Stimulated activated CD8-positive, alpha-beta memory T cell treated with anti-CD3 and anti-CD28 coated beads, Interleukin-2, amount 100 ng/mL, for 48 hours (primary cell): Measurements from ENCODE around the gene ACYP1.

Experiments
- DNase-seq, 2 donors: peaks; one replicate each; pipeline ENCODE4 v3.0.0-alpha.2; 2020; ENCODE audit warnings: low read depth in 2 of 2

ACYP1 gene

DNA sequence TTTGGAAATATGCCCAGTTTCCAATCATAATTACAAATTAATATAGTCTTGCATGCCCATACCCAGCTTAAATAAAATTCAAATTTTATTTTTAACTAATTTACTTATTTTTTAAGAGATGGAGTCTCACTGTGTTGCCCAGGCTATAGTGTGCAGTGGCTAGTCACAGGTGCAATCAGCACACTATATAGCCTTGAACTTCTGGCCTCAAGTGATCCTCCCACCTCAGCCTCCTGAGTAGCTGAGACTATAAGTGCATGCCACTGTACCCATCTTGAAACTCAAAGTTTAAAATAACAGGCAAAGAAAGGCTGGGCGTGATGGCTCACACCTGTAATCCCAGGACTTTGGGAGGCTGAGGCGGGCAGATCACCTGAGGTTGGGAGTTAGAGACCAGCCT is 22.9 kb downstream of the ACYP1 start:
- no peak for DNase-seq

DNA sequence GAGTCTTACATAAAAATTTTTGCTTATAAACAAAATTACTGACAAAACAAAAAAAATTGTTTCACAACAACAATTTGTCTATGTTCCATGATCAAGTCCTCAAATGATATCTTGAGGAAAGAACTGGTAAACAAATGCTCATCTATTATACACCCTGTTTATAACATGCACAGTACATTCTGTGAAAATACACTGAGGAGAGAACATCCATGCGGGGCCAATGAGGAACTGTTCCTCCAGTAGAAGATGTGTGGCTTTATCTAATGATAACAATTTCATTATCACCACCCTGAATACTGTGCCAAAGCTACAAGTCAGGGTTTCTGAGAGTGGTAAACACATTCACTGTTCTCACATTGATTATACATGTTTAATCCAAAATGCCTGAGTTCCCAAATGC is 23.3 kb downstream of the ACYP1 start:
- DNase-seq = no peak

DNA sequence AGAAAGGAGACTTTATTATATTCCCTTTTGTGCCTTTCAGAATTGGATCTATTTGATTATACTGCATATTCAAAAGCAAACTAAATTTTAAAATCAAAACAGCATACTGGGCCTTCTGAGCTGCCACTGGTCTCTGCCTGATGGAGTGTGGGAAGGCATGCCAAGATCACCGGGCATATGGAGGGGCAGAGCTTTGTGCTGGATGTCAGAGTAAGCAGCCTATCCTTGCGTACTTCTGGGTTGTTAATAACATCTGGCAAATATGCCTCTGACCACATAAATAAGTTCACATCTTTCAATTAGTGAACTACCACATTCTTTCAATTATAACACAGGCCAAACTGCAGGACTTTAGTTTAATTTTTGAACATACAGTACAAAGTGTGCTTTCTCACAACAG is 30.9 kb downstream of the ACYP1 start:
- no peak for DNase-seq

DNA sequence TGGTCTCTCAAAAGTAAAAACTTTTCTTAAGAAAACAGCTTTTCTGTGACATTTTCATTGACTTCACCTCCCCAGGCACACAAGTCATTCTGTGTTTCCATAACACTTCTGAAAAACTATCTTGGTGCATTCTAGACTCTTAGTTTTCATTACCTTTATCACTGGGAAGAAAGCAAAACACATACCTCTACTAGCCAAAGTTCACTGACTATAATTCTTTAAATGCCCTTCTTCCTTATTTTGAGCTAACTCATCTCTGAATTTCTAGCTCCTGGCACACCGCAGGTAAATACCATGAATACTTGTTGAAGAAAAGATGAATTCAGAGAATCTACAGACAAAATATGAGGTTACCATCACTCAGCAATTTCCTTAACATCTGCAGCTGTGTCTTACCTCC is 33.7 kb downstream of the ACYP1 start:
- DNase-seq = no peak

DNA sequence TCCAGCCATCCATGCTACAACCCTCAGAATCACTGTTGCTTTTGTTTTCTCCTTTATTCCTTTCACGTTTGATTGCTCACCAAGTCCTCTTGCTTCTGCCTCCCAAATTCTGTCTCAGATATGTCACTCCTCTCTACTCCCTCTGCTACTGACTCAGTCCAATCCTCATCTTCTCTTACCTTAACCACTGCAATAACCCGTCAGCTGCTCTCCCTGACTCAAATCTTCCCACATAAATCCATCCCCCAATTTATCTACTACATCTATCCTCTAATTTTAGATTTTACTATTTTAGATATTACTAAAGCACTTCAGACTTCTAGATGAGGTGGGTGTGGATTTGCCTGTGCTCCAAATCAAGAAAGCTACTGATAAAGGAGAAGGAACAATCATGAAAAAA is 37.9 kb downstream of the ACYP1 start:
- DNase-seq = no peak

DNA sequence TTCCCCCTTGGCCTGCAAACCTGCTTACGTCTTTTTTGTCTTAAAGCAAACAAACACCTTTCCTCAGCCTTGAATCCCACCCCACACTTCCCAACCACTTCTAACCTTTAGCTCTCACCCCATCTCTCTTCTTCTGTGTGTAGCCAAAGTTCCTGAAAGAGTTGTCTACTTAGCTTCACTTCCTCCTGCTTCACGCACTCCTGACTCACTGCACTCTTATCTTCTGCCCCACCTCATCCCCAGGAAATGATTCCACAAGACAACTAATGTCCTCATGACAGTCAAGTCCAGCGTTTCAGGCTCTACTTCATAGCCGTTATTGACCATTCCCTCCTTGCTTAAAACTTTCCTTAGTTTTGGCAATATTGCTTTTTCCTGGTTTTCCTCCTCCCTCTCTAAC is 38.7 kb downstream of the ACYP1 start:
- no peak for DNase-seq

DNA sequence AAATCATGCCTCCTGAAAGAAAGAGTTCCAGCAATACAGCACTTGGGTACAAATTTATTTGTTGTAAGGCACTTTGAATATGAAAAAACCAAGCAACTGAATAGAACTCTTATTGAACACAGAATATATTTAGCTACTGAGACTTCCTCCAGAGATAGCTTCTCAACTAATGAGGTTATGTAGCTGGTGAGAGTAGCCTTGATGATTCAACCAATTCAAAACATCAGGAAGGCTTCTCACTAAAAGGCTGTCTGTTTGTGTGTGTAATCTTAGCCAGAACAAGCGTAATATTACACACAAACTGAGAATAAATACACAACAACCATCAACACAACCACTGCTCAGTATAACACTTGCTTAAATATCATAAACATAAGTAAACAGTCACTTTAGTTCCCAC is 40.7 kb downstream of the ACYP1 start:
- DNase-seq = no peak

DNA sequence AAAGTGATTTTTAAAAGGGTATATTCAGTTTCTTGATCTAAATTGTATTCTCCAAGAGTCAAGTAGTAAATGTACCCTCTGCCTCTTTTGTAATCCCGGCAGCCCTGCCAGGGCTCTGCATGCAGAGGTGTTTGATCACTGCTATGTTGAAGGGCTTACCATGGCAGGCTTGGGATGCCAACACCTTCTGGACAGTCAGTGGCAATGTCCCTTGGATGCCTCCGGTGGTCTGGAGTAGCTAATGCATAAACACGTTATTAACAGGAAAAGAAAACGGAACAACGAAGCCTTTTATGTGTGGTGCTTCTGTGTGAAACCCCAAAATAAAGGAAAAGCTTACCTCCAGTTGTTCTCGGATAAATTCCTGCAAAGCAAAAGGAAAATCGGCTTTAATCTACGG is 41.2 kb downstream of the ACYP1 start:
- no peak for DNase-seq

DNA sequence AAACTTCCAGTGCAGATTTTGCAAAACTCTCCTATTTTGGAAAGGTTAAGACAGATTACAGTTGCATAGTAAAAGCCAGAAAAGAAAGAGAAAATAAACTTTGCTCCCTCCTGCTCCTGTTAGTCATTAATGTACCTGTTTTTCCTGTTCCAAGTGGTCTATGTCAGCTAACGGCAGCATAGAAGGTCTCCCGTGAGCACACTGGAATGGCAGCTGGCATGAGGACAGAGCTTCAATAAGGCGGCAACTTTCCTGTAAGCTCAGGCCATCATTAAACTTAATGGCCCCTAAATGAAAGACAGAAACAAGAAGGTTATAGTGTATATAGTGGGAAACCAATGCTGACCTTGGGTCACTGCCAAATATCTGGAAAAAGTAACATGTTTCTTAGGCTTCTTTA is 45.1 kb downstream of the ACYP1 start:
- no peak for DNase-seq

DNA sequence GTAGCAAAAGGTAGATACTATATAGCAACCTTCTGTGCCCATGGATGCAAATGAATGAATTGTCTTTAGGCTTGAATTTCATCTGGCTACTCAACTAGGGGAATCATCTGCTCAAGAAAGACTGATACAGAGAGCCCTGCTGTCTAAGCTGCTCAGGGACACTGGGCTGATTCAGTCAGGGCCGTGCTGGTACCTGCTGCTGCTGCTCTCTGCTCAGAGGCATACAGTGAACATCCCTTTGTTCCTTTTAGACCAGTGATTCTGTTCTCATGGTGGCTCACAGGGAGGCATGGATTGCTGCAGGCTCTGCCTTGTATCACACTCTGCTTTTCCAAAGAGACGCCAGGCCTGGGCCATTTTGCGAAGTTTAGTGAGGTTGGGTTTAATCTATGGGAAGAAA is 47.0 kb downstream of the ACYP1 start:
- no peak for DNase-seq

DNA sequence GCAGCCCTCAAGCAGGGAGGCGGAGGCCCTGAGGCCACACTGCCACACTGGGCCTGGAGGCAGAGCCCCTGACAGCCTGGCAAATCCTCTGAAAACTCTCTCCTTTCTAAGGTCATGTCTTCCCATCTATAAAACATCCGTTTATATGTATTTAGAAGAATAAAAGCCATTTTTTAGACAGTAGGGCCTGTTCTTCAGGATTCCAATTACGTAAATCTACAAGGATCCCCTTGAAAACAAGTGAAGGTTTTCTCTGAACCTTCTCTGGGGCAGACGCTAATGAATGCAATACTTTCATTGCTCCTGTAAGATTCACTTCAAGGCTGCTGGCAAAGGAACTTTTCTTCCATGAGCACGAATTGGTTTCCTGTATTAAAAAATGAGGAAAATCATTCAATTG is 48.3 kb downstream of the ACYP1 start:
- no peak for DNase-seq

DNA sequence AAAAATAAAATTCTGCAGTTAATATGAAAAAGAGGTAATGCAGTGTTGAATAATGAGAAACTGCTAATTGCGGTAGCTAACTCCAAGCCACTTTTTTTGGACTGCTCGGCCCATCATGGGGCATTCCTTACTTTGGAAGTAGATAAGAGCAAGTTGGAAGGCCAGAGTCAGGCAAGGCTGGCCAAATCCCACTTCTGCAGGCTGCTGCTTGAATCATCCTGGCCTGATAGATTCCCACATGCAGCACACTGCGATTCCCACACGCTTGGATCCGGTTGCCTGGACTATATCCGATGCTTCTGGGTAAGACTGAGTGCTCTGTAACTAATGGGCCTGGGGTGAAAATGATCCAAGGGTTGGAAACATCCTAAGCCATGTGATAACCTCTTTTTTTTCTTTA is 50.5 kb downstream of the ACYP1 start:
- no peak for DNase-seq

DNA sequence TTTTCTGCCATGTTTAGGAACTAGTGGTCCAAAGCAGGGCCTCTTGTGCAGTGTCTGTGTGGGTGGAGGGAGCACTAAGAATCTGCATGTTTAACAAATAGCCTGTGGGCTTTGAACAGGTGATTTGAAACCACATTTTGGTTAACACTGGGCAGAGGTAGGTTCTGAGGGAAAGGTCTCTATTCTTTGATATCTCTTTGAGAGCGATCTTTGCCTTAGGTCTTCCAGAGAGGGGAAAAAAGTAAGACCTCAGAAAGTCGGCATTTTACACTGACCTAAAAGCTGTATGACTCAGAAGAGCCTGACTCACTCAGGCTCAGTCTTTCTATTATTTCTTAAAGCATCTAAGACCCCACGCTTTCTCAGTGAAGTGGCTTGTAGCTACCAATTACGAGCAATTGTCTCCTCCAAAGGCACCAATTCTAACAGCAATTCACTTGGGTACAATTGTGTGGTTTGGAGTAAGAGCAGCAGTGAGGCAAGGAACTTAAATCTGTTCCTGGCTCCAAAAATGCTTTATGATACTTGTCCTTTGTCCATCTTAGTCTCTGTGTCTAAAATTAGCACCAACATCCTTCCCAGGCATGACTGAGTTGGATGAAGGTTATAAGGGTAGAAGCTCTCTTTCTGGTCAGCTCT is 52.3 kb downstream of the ACYP1 start:
- peak; percentile 3 to 17 for DNase-seq

DNA sequence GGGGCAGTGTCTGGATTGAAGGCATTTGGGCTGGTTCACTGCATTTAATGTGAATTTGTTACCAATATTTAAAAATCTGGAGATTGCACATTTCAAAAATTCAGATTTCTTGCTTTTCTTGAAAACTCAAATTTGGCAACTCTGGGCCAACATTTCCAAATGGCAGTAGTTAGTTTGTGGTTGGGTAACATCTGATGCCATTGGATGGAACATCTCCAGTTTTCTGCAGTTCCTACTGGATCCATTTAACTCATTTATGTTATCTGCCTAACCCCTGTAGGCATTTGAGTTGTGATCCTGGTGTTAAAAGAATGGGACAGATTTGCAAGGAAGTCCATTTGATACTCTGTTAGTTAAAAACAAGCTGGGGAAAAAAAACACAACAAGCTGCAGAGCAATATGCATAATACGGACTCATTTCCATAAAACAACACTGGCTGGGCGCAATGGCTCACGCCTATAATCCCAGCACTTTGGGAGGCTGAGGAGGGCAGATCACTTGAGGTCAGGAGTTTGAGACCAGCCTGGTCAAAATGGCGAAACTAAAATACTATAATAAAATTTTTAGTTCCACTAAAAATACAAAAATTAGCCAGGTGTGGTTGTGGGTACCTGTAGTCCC is 53.2 kb downstream of the ACYP1 start:
- no peak for DNase-seq

DNA sequence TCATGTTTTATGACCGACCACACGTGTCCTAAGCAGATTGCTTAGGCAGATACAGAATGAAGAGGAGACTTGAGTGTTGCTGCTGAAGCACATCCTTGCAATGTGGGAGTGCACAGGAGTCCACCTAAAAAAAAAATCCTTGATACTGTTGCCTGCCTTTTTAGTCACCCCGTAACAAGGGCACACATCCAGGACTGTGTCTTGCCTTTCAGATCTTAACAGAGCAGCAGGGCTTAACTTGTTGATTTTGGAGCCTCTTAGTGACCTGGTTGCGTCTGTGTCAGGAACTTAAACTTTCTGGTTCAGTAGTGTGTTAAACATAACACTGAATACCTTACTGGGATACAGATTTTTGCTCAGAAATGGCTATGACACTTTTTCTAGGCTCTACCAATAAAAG is 54.6 kb downstream of the ACYP1 start:
- DNase-seq = no peak

DNA sequence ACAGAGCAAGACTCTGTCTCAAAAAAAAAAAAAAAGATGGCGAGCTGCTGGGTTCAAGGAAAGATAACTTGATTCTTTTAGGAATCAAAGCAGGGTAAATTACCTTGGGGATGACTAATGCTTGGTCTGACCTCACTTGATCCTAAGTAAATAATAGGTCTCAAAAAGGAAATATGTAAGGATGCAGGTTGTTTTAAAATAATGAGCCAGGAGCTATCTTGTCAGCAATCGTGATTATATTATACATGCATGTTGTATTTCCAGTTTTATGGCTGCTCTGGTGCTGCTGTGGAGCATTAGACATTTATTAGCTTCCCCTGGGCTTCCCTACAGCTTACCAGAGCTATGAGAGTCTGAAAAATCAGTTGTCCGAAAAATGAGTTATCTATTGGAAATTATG is 58.5 kb downstream of the ACYP1 start:
- DNase-seq = no peak

DNA sequence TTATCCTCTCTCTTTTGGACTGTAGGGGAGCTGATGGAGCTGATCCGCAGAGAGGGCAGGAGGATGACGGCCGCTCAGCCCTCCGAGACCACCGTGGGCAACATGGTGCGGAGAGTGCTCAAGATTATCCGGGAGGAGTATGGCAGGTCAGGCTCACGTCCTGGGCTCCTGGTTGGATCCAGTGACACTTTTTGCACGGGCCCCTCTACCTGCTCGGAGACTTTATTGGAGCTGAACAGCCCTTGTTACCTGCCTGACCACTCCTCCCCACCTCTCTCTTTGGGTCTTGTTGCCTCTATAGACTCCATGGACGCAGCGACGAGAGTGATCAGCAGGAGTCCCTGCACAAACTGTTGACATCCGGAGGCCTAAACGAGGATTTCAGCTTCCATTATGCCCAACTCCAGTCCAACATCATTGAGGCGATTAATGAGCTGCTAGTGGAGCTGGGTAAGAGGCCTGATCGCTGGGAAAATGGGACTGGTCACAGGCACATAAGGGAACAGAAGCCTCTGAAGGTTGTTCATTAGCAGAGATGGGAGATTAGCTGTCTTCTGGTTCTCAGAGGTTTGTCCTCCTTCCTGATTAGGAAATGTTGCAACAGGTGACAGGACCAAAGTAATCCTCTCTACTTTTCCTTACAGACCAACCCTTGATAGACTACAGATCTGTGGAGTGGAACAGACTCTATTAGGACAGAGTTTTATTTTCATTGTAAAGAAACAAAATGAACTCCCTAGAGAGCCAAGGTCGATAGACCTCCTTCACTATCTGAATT is 60.4 kb downstream of the ACYP1 start:
- DNase-seq = no peak
